ENCODE results near the gene KIF1A. TPM values are rescaled to one million over a fixed set of nuclear protein-coding genes. Genes with fewer than 3 reads are reported as not detected.

Gene KIF1A
- total RNA-seq, 1 experiment from 2014 or later = not detected

DNA sequence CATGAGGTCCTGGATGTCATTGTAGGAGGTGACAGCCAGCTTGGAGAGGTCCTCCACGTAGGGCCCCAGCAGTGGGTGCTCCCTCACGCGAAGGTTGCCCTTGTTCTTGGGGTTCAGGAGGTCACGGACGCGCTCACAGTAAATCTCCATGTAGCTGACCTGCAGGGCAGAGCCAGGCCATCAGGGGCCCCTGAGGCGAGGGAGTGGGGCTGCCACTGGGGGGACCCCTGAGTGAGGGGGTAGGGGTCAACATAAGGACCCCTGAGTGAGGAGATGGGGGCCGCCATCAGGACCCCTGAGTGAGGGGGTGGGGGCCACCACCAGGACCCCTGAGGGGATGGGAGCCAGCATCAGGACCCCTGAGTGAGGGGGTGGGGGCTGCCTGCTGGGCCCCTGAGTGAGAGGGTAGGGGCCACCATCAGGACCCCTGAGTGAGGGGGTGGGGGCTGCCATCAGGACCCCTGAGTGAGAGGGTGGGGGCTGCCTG is 33.6 kb downstream of the KIF1A start:
- Histone ChIP-seq H3K79me2 (ENCODE audit: low read length) (no peaks in the 10 kb centered on the region), H3K27ac (ENCODE audit: low read length) (no peak overlapping the region), H2AFZ (ENCODE audit: low read length) (no peak overlapping the region), H3K9me2 (replicated peaks; ENCODE audit: low read length) (no peaks in the 10 kb centered on the region), H3K9me3 (ENCODE audit: low read length) (no peaks in the 10 kb centered on the region), H3K36me3 (ENCODE audit: low read depth, low read length) (no peaks in the 10 kb centered on the region), H3K4me3 (ENCODE audit: low read length) (no peak overlapping the region), H4K20me1 (ENCODE audit: low read length) (no peaks in the 10 kb centered on the region), H3K9ac (ENCODE audit: low read length) (no peak overlapping the region), H3K27me3 (ENCODE audit: low read length) (no peaks in the 10 kb centered on the region), H3K4me1 (ENCODE audit: insufficient read depth, low read length) (no peaks in the 10 kb centered on the region), H3F3A (ENCODE audit: low read length, unreplicated experiment) (no peaks in the 10 kb centered on the region), H3K4me2 (ENCODE audit: low read length) (no peak overlapping the region)
- ChIA-PET POLR2A (ENCODE audit: unreplicated experiment) (no interaction called here), CTCF (no interaction called here)
- ATAC-seq (no peak), DNase-seq (no peak)
- TF ChIP-seq EZH2 (IDR thresholded peaks at IDR 0.05; ENCODE audit: low read length, unreplicated experiment) (no peak), EZH2phosphoT487 (IDR thresholded peaks at IDR 0.05; ENCODE audit: borderline replicate concordance, low read length) (no peak)
- TF ChIP-seq, protein P1, sequence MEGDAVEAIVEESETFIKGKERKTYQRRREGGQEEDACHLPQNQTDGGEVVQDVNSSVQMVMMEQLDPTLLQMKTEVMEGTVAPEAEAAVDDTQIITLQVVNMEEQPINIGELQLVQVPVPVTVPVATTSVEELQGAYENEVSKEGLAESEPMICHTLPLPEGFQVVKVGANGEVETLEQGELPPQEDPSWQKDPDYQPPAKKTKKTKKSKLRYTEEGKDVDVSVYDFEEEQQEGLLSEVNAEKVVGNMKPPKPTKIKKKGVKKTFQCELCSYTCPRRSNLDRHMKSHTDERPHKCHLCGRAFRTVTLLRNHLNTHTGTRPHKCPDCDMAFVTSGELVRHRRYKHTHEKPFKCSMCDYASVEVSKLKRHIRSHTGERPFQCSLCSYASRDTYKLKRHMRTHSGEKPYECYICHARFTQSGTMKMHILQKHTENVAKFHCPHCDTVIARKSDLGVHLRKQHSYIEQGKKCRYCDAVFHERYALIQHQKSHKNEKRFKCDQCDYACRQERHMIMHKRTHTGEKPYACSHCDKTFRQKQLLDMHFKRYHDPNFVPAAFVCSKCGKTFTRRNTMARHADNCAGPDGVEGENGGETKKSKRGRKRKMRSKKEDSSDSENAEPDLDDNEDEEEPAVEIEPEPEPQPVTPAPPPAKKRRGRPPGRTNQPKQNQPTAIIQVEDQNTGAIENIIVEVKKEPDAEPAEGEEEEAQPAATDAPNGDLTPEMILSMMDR (conservative IDR thresholded peaks at IDR 0.05; ENCODE audit: low read depth, low read length) = no peak
- no TSS peak for BruUV-seq (replicated peaks)
- intact Hi-C loops (cut with micrococcal nuclease) = no loop called here

DNA sequence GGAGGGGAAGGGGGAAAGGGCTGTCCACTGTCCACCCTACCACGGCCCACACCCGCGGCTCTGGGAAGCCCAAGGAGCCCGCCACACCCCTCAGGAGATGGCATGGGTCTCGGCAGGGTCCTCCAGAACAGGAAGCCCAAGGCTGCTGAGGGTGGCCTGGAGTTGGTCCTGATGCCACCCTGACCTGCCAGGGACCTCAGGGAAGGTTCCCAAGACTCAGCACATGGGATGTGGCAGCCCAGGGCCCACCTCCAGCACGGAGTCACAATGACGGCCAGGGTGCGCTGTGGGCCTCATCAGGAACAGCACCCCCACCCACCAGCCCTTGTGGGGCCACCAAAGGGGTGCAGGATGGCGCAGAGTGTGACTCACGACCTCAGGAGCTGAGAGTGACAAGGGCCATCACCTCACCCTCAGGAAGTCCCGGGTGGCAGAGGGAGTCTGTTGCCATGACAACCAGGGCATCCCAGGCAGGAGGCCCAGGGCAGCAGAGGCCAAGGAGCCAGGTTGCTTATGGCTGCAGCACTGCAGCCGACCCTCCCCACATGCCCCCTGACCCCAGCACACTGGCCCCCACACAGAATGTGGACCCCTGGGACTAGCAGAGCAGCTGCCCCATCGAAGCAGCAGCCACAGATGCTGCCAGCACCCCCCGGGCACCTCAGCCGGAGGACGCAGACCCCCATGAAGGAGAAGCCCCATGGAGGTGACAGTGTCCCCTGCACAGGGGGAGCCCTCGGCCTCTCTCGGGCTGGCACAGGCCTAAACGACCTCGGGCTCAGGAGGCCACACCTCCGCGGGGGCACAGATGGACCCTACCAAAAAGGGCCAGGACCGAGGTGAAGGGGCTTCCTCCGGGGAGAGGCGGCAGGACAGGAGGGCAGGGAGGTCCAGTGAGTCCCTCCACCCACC is 34.3 kb downstream of the KIF1A start:
- no peak for ATAC-seq
- H3K4me2 ChIP-seq (ENCODE audit: low read length) = no peak overlapping the region
- no peak for DNase-seq
- H3K79me2 ChIP-seq (ENCODE audit: low read length) = no peaks in the 10 kb centered on the region
- H4K20me1 ChIP-seq (ENCODE audit: low read length) = no peaks in the 10 kb centered on the region
- H3K4me1 ChIP-seq (ENCODE audit: insufficient read depth, low read length) = no peaks in the 10 kb centered on the region
- CTCF ChIA-PET = no interaction called here
- H3K27me3 ChIP-seq (ENCODE audit: low read length) = no peaks in the 10 kb centered on the region
- no peaks in the 10 kb centered on the region for H3K9me2 ChIP-seq (replicated peaks; ENCODE audit: low read length)
- no peaks in the 10 kb centered on the region for H3K9me3 ChIP-seq (ENCODE audit: low read length)
- H3K4me3 ChIP-seq (ENCODE audit: low read length) = no peak overlapping the region
- no TSS peak for BruUV-seq (replicated peaks)
- TF ChIP-seq, protein P1 (conservative IDR thresholded peaks at IDR 0.05; ENCODE audit: low read depth, low read length) = no peak
- TF ChIP-seq EZH2phosphoT487 (IDR thresholded peaks at IDR 0.05; ENCODE audit: borderline replicate concordance, low read length) = no peak
- no peak for TF ChIP-seq EZH2 (IDR thresholded peaks at IDR 0.05; ENCODE audit: low read length, unreplicated experiment)
- no peak overlapping the region for H3K27ac ChIP-seq (ENCODE audit: low read length)
- H2AFZ ChIP-seq (ENCODE audit: low read length) = no peak overlapping the region
- intact Hi-C loops (cut with micrococcal nuclease) = no loop called here
- no peaks in the 10 kb centered on the region for H3K36me3 ChIP-seq (ENCODE audit: low read depth, low read length)
- no peaks in the 10 kb centered on the region for H3F3A ChIP-seq (ENCODE audit: low read length, unreplicated experiment)
- no peak overlapping the region for H3K9ac ChIP-seq (ENCODE audit: low read length)
- POLR2A ChIA-PET (ENCODE audit: unreplicated experiment) = no interaction called here
